SH-SY5Y (cell line): ENCODE results near the gene TMUB2.

Experiments
- GATA2 ChIP-seq: IDR thresholded peaks from 2 replicates; pipeline ENCODE4 v1.6.1; 2011; ENCODE audit warnings: mild to moderate bottlenecking, low read depth, low read length
- GATA3 ChIP-seq: IDR thresholded peaks from 2 replicates; pipeline ENCODE4 v1.6.1; 2011; ENCODE audit warnings: low read depth, mild to moderate bottlenecking, low read length, moderate library complexity

GRCh38 chr17:44210342-44211192, 23.8 kb downstream of the TMUB2 start:
- TF ChIP-seq GATA3: no peak
- no peak for TF ChIP-seq GATA2
